ENCODE measurements around the gene YBX1. TPM values are rescaled to one million over a fixed set of nuclear protein-coding genes. Genes with fewer than 3 reads are reported as not detected.

The YBX1 gene
- 671 TPM for total RNA-seq
- polyA plus RNA-seq (ENCODE audit: insufficient read depth in 1 of 8, insufficient read length in 8 of 8, low replicate concordance in 1 of 8): 1,000 to 10,000 TPM in 6 of 8 donors, 100 to 1,000 TPM in 2; 883 to 1,154 (median 1,055) TPM
- long read RNA-seq, donor 1, transcript YBX1-201 (8 exons, 1,514 nt): major isoform, 191 of 741 reads
- long read RNA-seq, donor 1, partial matches to known transcripts: 549 of 741 reads
- long read RNA-seq, donor 1, other reads (novel, unspliced or antisense): 0 of 741 reads
- long read RNA-seq, donor 2, transcript YBX1-201 (8 exons, 1,514 nt): major isoform, 31 of 171 reads
- long read RNA-seq, donor 2, partial matches to known transcripts: 139 of 171 reads
- long read RNA-seq, donor 2, other reads (novel, unspliced or antisense): 0 of 171 reads
- long read RNA-seq, donor 3, transcript YBX1-201 (8 exons, 1,514 nt): major isoform, 629 of 1,775 reads
- long read RNA-seq, donor 3, partial matches to known transcripts: 1,136 of 1,775 reads
- long read RNA-seq, donor 3, other reads (novel, unspliced or antisense): 5 of 1,775 reads
- long read RNA-seq, donor 4, transcript YBX1-201 (8 exons, 1,514 nt): major isoform, 113 of 1,153 reads
- long read RNA-seq, donor 4, partial matches to known transcripts: 1,039 of 1,153 reads
- long read RNA-seq, donor 4, other reads (novel, unspliced or antisense): 0 of 1,153 reads
- long read RNA-seq, donor 5, transcript YBX1-201 (8 exons, 1,514 nt): major isoform, 520 of 2,488 reads
- long read RNA-seq, donor 5, partial matches to known transcripts: 1,964 of 2,488 reads
- long read RNA-seq, donor 5, other reads (novel, unspliced or antisense): 0 of 2,488 reads
- long read RNA-seq, donor 6, transcript YBX1-201 (8 exons, 1,514 nt): major isoform, 398 of 2,806 reads
- long read RNA-seq, donor 6, partial matches to known transcripts: 2,396 of 2,806 reads
- long read RNA-seq, donor 6, other reads (novel, unspliced or antisense): 7 of 2,806 reads
- long read RNA-seq, donor 7, transcript YBX1-201 (8 exons, 1,514 nt): major isoform, 173 of 2,056 reads
- long read RNA-seq, donor 7, partial matches to known transcripts: 1,874 of 2,056 reads
- long read RNA-seq, donor 7, other reads (novel, unspliced or antisense): 6 of 2,056 reads
- long read RNA-seq, donor 8, transcript YBX1-201 (8 exons, 1,514 nt): major isoform, 220 of 1,406 reads
- long read RNA-seq, donor 8, partial matches to known transcripts: 1,186 of 1,406 reads
- long read RNA-seq, donor 8, other reads (novel, unspliced or antisense): 0 of 1,406 reads
- long read RNA-seq, donor 9, transcript YBX1-201 (8 exons, 1,514 nt): major isoform, 125 of 1,538 reads
- long read RNA-seq, donor 9, partial matches to known transcripts: 1,406 of 1,538 reads
- long read RNA-seq, donor 9, other reads (novel, unspliced or antisense): 6 of 1,538 reads
- long read RNA-seq, donor 10, transcript YBX1-201 (8 exons, 1,514 nt): major isoform, 300 of 1,907 reads
- long read RNA-seq, donor 10, partial matches to known transcripts: 1,603 of 1,907 reads
- long read RNA-seq, donor 10, other reads (novel, unspliced or antisense): 0 of 1,907 reads
- long read RNA-seq, donor 11, transcript YBX1-201 (8 exons, 1,514 nt): major isoform, 146 of 1,510 reads
- long read RNA-seq, donor 11, partial matches to known transcripts: 1,362 of 1,510 reads
- long read RNA-seq, donor 11, other reads (novel, unspliced or antisense): 0 of 1,510 reads

DNA sequence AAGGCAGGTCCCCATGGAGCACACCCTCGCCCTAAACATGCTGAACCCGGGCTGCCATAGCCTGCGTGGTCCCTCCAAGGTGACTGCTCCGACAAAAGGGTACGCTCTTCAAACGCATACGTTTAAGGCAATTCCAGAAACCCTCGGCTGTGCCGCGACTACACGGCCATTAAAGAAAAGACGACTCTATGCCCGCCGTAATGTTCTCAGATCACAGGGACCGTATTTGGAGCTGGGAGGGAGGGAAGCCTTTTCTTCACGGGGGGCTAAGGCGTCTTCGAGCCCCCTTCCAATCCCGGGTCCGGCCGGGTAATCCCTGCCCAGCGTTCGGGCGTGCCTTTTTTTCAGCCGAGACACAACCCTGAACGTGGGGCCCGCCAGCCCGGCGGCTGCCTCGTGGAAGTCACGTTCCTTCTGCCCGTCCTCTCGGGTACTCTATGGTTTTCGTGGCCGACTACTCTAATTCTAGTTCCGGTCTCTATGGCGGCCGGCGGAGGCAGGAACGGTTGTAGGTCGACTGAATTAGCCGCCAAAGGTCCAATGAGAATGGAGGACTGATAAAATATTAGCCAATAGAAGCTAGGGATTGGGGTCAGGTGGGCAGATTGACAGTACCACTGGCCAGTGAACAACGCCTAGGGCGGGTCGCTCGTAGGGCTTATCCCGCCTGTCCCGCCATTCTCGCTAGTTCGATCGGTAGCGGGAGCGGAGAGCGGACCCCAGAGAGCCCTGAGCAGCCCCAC lies at the start of gene YBX1:
Gene YBX1 (plus strand): TSS at position 678 of the 743 bp plus-strand sequence. CDS start 148 bp downstream, outside the sequence.
- Histone ChIP-seq H3K27me3 (ENCODE audit: control insufficient read depth, insufficient read depth, low read length) (no peaks in the 10 kb centered on the region), H3K4me3 (ENCODE audit: low read length) (peak within 1 kb of the TSS; percentile 77), H3K36me3 (ENCODE audit: control insufficient read depth, insufficient read depth, low read length) (peaks cover 6% of the 10 kb centered on the region), H3K4me1 (ENCODE audit: control insufficient read depth, insufficient read depth, low read length) (peaks cover 23% of the 10 kb centered on the region), H3K27ac (ENCODE audit: low read length) (peak within 1 kb of the TSS; percentile 94), H3K9me3 (replicated peaks; ENCODE audit: control insufficient read depth, low read depth, low read length) (no peaks in the 10 kb centered on the region)
- WGBS (ENCODE audit: insufficient coverage): under 1% methylated on average over 49 of the region's 54 CpGs
- DNase-seq: peak; percentile 100

DNA sequence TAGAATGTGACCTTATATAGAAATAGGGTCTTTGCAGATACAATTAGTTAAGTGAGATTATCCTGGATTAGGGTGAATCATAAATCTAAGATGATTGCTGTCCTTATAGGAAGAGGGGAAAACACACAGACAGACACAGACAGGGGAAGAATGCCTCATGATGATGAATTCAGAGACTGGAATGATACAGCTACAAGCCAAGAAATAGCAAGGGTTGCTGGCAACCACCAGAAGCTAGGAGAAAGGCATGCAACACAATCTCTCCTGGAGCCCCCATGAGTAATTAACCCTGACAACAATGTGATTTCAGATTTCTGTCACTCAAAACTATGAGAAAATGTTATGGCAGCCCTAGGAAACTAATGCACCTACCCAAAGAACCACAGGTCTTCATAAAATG lies 43.1 kb upstream of the YBX1 start:
- Histone ChIP-seq H3K4me3 (ENCODE audit: low read length) (no peak overlapping the region), H3K27ac (ENCODE audit: low read length) (no peak overlapping the region), H3K36me3 (ENCODE audit: control insufficient read depth, insufficient read depth, low read length) (no peaks in the 10 kb centered on the region), H3K4me1 (ENCODE audit: control insufficient read depth, insufficient read depth, low read length) (no peaks in the 10 kb centered on the region), H3K9me3 (replicated peaks; ENCODE audit: control insufficient read depth, low read depth, low read length) (no peaks in the 10 kb centered on the region), H3K27me3 (ENCODE audit: control insufficient read depth, insufficient read depth, low read length) (no peaks in the 10 kb centered on the region)
- DNase-seq: no peak

- WGBS (ENCODE audit: insufficient coverage): no CpG with 5 or more reads among the region's 2 CpGs
- Histone ChIP-seq H3K27me3 (ENCODE audit: control insufficient read depth, insufficient read depth, low read length) (no peaks in the 10 kb centered on the region), H3K4me1 (ENCODE audit: control insufficient read depth, insufficient read depth, low read length) (no peaks in the 10 kb centered on the region), H3K9me3 (replicated peaks; ENCODE audit: control insufficient read depth, low read depth, low read length) (no peaks in the 10 kb centered on the region), H3K27ac (ENCODE audit: low read length) (no peak overlapping the region), H3K4me3 (ENCODE audit: low read length) (no peak overlapping the region), H3K36me3 (ENCODE audit: control insufficient read depth, insufficient read depth, low read length) (no peaks in the 10 kb centered on the region)
- DNase-seq: no peak
Observed at GRCh38 chr1:42646056-42646455, 36.2 kb upstream of the YBX1 start.

DNA sequence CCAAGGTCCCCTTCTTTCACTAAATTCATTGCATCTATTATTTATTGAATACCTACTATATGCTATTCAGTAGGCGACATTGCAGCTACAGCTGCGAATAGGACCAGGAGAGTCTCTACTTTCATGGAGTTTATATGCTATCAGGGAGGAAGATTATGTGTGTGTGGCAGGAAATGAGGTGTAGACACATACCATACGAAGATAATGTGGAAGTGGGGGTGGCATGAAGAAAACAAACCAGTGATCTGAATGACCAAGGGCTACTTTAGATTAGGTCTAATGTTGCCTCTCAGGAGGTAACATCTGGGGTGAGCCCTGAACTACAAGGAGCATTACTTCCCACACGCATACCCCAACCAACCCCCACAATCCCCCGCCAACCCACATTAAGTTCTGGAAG lies 25.0 kb upstream of the YBX1 start:
- DNase-seq: no peak
- H3K36me3 ChIP-seq (ENCODE audit: control insufficient read depth, insufficient read depth, low read length): peaks cover 11% of the 10 kb centered on the region
- H3K27ac ChIP-seq (ENCODE audit: low read length): no peak overlapping the region
- H3K9me3 ChIP-seq (replicated peaks; ENCODE audit: control insufficient read depth, low read depth, low read length): no peaks in the 10 kb centered on the region
- no peaks in the 10 kb centered on the region for H3K27me3 ChIP-seq (ENCODE audit: control insufficient read depth, insufficient read depth, low read length)
- peaks cover 12% of the 10 kb centered on the region for H3K4me1 ChIP-seq (ENCODE audit: control insufficient read depth, insufficient read depth, low read length)
- WGBS (ENCODE audit: insufficient coverage): no CpG with 5 or more reads among the region's 5 CpGs
- H3K4me3 ChIP-seq (ENCODE audit: low read length): no peak overlapping the region

GRCh38 chr1:42657981-42658876 lies 24.0 kb upstream of the YBX1 start, which contains the start of gene PPIH:
Gene PPIH (plus strand): TSS chr1:42658423. CDS start chr1:42658447, 24 bp downstream.
- Histone ChIP-seq H3K4me3 (ENCODE audit: low read length) (peak within 1 kb of the TSS; percentile 85), H3K27ac (ENCODE audit: low read length) (peak within 1 kb of the TSS; percentile 92), H3K36me3 (ENCODE audit: control insufficient read depth, insufficient read depth, low read length) (peaks cover 13% of the 10 kb centered on the region), H3K4me1 (ENCODE audit: control insufficient read depth, insufficient read depth, low read length) (peaks cover 12% of the 10 kb centered on the region), H3K27me3 (ENCODE audit: control insufficient read depth, insufficient read depth, low read length) (no peaks in the 10 kb centered on the region), H3K9me3 (replicated peaks; ENCODE audit: control insufficient read depth, low read depth, low read length) (no peaks in the 10 kb centered on the region)
- under 1% methylated on average over 53 of the region's 53 CpGs for WGBS (ENCODE audit: insufficient coverage)
- peak; percentile 98 for DNase-seq

- 8% methylated on average over 18 of the region's 20 CpGs for WGBS (ENCODE audit: insufficient coverage)
- Histone ChIP-seq H3K27ac (ENCODE audit: low read length) (peak overlapping the region; percentile 70), H3K27me3 (ENCODE audit: control insufficient read depth, insufficient read depth, low read length) (no peaks in the 10 kb centered on the region), H3K4me3 (ENCODE audit: low read length) (peak overlapping the region; percentile 85), H3K9me3 (replicated peaks; ENCODE audit: control insufficient read depth, low read depth, low read length) (no peaks in the 10 kb centered on the region), H3K36me3 (ENCODE audit: control insufficient read depth, insufficient read depth, low read length) (peaks cover 18% of the 10 kb centered on the region), H3K4me1 (ENCODE audit: control insufficient read depth, insufficient read depth, low read length) (peaks cover 12% of the 10 kb centered on the region)
- DNase-seq: no peak
Observed at GRCh38 chr1:42658877-42659337, 23.3 kb upstream of the YBX1 start.

GRCh38 chr1:42660907-42661500 lies 21.2 kb upstream of the YBX1 start:
- DNase-seq: no peak
- no peak overlapping the region for H3K27ac ChIP-seq (ENCODE audit: low read length)
- H3K4me1 ChIP-seq (ENCODE audit: control insufficient read depth, insufficient read depth, low read length): peaks cover 12% of the 10 kb centered on the region
- H3K36me3 ChIP-seq (ENCODE audit: control insufficient read depth, insufficient read depth, low read length): peaks cover 37% of the 10 kb centered on the region
- H3K4me3 ChIP-seq (ENCODE audit: low read length): no peak overlapping the region
- no CpG with 5 or more reads among the region's 3 CpGs for WGBS (ENCODE audit: insufficient coverage)
- H3K27me3 ChIP-seq (ENCODE audit: control insufficient read depth, insufficient read depth, low read length): no peaks in the 10 kb centered on the region
- no peaks in the 10 kb centered on the region for H3K9me3 ChIP-seq (replicated peaks; ENCODE audit: control insufficient read depth, low read depth, low read length)

DNA sequence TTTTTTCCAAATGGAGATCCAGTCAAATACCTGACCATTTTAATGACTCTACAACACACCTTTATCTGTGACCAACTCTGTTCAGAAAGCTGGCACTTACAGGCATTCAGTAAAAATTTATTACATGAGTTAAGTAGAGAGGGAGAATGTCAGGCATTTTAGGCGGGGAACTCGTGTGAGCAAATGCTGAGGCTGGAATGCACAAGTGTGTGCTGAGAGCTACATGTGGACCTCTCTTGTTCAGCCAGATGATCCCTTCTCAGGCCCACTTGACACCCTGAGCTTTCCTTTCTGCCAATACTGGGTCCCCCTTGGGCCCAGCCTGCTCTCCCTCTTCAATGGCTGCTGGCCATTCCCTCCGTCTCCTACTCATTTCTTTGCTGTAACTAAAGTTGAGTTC lies 12.3 kb upstream of the YBX1 start:
- 68% methylated on average over 3 of the region's 3 CpGs for WGBS (ENCODE audit: insufficient coverage)
- Histone ChIP-seq H3K4me1 (ENCODE audit: control insufficient read depth, insufficient read depth, low read length) (peaks cover 10% of the 10 kb centered on the region), H3K27me3 (ENCODE audit: control insufficient read depth, insufficient read depth, low read length) (no peaks in the 10 kb centered on the region), H3K36me3 (ENCODE audit: control insufficient read depth, insufficient read depth, low read length) (peaks cover 50% of the 10 kb centered on the region), H3K9me3 (replicated peaks; ENCODE audit: control insufficient read depth, low read depth, low read length) (no peaks in the 10 kb centered on the region), H3K4me3 (ENCODE audit: low read length) (no peak overlapping the region), H3K27ac (ENCODE audit: low read length) (peak overlapping the region; percentile 47)
- DNase-seq: peak; percentile 33
